Cardiac muscle cell (in vitro differentiated cells and primary cell): ENCODE data around the gene PDK4. TPM values are rescaled to one million over a fixed set of nuclear protein-coding genes. Genes with fewer than 3 reads are reported as not detected.
"Not testable (repeated sequence)": the region's sequence is repeated elsewhere in the genome, so short reads cannot be mapped to it uniquely, and the experiment has no call there.

Experiments used
- DNase-seq, 2 donors: peaks; one replicate each; pipeline versions ENCODE4 v3.0.0 to v3.0.0-alpha.2; 2010 to 2017; ENCODE audit warnings: low read depth in 1 of 2, low spot score in 1 of 2
- H3K27ac ChIP-seq: fragments of 200-600 bp; sonication (generic); 2 replicates; pipeline ENCODE4 v1.5.1; 2016
- H3K27me3 ChIP-seq: fragments of 200-600 bp; sonication (generic); 2 replicates; pipeline ENCODE4 v1.6.0; 2016; ENCODE audit warnings: control low read depth
- H3K36me3 ChIP-seq: fragments of 200-600 bp; sonication (generic); 2 replicates; pipeline ENCODE4 v1.5.1; 2016; ENCODE audit warnings: control low read depth
- H3K4me1 ChIP-seq: fragments of 200-600 bp; sonication (generic); 2 replicates; pipeline ENCODE4 v1.8.1; 2017; ENCODE audit warnings: low read depth, mild to moderate bottlenecking, mixed run types
- H3K4me3 ChIP-seq: fragments of 200-600 bp; sonication (generic); 2 replicates; pipeline ENCODE4 v1.5.1; 2016; ENCODE audit warnings: mild to moderate bottlenecking
- H3K9me3 ChIP-seq: fragments of 200-600 bp; sonication (generic); 2 replicates; pipeline ENCODE4 v1.5.1; 2017; ENCODE audit warnings: low read depth, mild to moderate bottlenecking, control low read depth
- polyA plus RNA-seq: library from polyadenylated mRNA; unstranded; fragments of >200 nt; fragmentation: Nextera tagmentation; extraction: Ambion mirVana; gene quantifications from 2 replicates; pipeline ENCODE4 v1.2.1, GENCODE V29; 2016
- total RNA-seq: library from RNA; depleted of rRNA; stranded (reverse); fragments of >200 nt; gene quantifications from 2 replicates; pipeline ENCODE4 v1.2.3, GENCODE V29; 2016
- TF ChIP-seq, protein P1 (sequence below): IDR thresholded peaks from 2 replicates; pipeline ENCODE4 v1.5.1; 2012; ENCODE audit warnings: low read depth, mild to moderate bottlenecking, low read length

PDK4 gene
- total and polyA plus RNA-seq, 2 experiments from 2014 or later = 0.32 to 2.6 TPM

DNA sequence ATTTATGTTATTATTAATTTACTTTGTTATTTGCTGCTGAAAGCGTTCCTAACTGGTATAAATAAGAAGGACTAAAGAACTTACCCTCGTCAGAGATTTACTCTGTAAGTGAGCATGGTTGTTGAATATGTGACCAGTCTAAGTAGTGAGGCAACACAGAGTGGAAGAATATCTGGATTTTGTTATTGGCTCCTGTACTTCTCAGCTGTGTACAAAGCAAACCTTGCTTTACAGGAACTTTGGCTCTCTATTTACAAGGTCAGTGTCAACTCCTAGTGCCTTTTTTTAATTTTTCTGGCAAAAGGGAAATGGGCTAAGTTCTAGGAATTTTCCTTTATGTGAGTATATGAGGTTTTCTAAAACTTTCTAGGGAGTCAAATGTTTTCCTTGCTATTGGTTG is 35.6 kb downstream of the PDK4 start:
- no peaks in the 10 kb centered on the region for H3K36me3 ChIP-seq
- TF ChIP-seq, protein P1, sequence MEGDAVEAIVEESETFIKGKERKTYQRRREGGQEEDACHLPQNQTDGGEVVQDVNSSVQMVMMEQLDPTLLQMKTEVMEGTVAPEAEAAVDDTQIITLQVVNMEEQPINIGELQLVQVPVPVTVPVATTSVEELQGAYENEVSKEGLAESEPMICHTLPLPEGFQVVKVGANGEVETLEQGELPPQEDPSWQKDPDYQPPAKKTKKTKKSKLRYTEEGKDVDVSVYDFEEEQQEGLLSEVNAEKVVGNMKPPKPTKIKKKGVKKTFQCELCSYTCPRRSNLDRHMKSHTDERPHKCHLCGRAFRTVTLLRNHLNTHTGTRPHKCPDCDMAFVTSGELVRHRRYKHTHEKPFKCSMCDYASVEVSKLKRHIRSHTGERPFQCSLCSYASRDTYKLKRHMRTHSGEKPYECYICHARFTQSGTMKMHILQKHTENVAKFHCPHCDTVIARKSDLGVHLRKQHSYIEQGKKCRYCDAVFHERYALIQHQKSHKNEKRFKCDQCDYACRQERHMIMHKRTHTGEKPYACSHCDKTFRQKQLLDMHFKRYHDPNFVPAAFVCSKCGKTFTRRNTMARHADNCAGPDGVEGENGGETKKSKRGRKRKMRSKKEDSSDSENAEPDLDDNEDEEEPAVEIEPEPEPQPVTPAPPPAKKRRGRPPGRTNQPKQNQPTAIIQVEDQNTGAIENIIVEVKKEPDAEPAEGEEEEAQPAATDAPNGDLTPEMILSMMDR = no peak
- DNase-seq = no peak
- no peak overlapping the region for H3K27ac ChIP-seq
- no peak overlapping the region for H3K4me3 ChIP-seq
- no peaks in the 10 kb centered on the region for H3K4me1 ChIP-seq
- H3K9me3 ChIP-seq = no peaks in the 10 kb centered on the region
- H3K27me3 ChIP-seq = no peaks in the 10 kb centered on the region

DNA sequence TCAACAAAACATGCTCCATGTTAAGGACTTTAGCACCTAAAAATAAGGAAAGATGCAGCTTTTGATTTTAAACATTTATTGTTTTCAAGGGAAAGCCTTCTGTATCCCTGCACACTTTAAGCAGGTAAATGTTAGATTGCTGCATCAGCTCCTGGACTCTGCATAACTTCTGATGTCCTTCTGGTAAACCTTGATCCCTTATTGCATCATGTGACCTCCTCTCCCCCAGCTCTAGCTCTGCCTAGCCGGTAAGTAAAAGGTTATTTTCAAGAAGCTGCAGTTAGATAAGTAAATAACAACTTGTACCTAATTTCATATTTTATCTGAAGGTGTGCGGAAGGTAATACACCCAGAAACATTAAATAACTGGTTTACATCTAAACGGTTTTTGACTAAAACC is 37.5 kb downstream of the PDK4 start:
- DNase-seq = no peak
- Histone ChIP-seq H3K36me3 (no peaks in the 10 kb centered on the region), H3K4me1 (no peaks in the 10 kb centered on the region), H3K9me3 (no peaks in the 10 kb centered on the region), H3K27me3 (no peaks in the 10 kb centered on the region), H3K27ac (no peak overlapping the region), H3K4me3 (no peak overlapping the region)
- TF ChIP-seq, protein P1 = no peak

DNA sequence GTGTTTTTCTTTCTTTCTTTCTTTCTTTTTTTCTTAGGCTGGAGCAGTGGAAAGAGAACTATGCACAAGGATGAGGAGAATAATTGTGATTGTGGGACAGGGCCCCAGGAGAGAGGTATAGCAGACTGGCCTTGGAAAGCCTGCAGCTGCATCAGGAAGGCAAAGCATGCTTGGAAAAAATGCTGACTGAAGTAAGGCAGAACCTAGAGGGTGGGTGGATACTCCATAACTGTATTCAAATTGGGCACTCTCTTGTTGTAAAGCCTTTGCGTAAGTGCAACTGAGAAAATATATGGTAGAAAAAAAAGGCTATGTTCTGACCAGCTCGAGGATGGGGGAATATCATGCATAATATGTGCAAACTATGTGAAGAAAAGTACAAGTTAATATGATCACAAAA is 39.5 kb downstream of the PDK4 start:
- Histone ChIP-seq H3K4me3 (no peak overlapping the region), H3K27ac (no peak overlapping the region), H3K4me1 (no peaks in the 10 kb centered on the region), H3K36me3 (no peaks in the 10 kb centered on the region), H3K9me3 (no peaks in the 10 kb centered on the region), H3K27me3 (no peaks in the 10 kb centered on the region)
- TF ChIP-seq, protein P1 = no peak
- DNase-seq = no peak

DNA sequence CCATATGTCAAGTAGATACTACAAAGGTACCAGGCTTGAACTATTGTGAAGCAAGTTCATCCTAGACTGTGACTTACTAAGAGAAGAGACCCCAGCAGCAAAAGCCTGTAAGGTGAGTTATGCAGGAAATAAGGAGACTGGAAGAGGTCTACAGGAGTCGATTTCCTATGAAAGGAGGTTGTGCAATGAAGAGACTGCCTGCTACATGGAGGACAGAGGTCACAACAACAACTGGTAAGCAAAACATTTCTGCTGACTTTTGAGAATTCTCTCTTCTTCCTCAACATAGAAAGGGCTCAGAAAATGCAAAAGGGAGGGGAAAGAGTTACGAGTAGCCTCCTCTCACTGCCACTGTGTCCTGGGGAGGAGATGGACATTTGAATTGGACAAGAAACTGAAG is 42.4 kb downstream of the PDK4 start:
- TF ChIP-seq, protein P1 = no peak
- H3K4me1 ChIP-seq = no peaks in the 10 kb centered on the region
- H3K4me3 ChIP-seq = no peak overlapping the region
- H3K36me3 ChIP-seq = no peaks in the 10 kb centered on the region
- no peaks in the 10 kb centered on the region for H3K27me3 ChIP-seq
- H3K9me3 ChIP-seq = no peaks in the 10 kb centered on the region
- peak in 1 of 2 donors; percentile 35 for DNase-seq
- H3K27ac ChIP-seq = no peak overlapping the region

DNA sequence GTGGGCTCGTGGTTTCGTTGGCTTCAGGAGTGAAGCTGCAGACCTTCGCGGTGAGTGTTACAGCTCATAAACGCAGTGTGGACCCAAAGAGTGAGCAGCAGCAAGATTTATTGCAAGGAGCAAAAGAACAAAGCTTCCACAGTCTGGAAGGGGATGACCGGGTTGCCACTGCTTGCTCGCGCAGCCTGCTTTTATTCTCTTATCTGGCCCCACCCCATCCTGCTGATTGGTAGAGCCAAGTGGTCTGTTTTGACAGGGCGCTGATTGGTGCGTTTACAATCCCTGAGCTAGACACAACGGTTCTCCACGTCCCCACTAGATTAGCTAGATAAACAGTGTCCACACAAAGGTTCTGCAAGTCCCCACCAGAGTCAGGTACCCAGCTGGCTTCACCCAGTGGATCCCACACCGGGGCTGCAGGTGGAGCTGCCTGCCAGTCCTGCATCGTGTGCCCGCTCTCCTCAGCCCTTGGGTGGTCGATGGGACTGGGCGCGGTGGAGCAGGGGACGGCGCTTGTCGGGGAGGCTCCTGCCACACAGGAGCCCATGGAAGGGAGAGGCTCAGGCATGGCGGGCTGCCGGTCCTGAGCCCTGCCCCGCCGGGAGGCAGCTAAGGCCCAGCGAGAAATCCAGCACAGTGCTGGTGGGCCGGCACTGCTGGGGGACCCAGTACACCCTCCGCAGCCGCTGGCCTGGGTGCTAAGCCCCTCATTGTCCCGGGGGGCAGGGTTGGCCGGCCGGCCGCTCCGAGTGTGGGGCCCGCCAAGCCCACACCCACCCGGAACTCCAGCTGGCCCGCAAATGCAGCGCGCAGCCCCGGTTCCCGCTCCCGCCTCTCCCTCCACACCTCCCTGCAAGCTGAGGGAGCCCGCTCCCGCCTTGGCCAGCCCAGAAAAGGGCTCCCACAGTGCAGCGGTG is 44.0 kb downstream of the PDK4 start:
- H3K36me3 ChIP-seq, H3K9me3 ChIP-seq, H3K27ac ChIP-seq, H3K27me3 ChIP-seq, DNase-seq, H3K4me3 ChIP-seq, H3K4me1 ChIP-seq: not testable (repeated sequence)

DNA sequence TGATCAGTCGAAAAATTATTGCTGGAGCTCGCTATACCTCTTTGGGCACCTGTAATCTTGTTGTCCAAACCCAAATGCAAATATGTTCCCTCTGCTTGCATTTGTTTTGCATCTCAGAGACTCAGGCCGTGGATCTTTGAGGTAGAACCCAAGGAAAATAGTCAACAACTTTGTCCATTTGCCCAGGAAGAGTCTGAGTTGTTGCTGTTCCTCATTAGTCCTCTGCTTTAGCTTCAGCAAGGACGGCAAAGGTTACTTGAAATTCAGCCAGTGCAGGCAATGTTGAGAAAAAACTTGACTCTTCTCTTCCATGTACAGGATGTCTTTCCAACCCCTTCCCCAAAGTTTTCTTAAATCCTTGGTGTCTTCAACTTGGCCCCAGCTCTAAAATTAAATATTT is 45.8 kb downstream of the PDK4 start:
- Histone ChIP-seq H3K4me3 (no peak overlapping the region), H3K27ac (no peak overlapping the region), H3K4me1 (no peaks in the 10 kb centered on the region), H3K9me3 (no peaks in the 10 kb centered on the region), H3K27me3 (no peaks in the 10 kb centered on the region), H3K36me3 (no peaks in the 10 kb centered on the region)
- TF ChIP-seq, protein P1 = no peak
- DNase-seq = no peak
